Activated T-cell treated with anti-CD3 and anti-CD28 coated beads for 24 hours (primary cell): ENCODE measurements around the gene COTL1.

Experiments
- DNase-seq: peaks from one replicate; pipeline ENCODE4 v3.0.0-alpha.2; 2020; ENCODE audit warnings: low read depth

Gene COTL1

DNA sequence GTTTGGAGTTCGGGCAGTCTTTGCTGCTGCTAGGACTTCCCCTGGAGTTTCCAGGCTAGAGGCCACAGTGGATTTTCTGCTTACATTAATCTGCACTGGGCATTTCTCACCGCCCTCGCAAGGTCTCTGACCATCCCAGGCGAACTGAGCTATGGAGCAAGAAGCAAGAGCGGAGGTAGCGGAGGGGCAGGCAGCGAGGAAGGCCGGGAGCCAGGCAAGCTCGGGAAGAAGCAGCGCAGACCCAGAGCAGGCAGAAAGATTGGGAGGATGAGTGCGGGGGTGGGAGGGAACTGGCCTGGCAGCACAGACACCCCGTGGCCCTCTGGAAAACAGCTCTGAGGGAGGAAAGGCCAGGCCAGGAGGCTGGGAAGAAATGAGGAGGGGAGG, 3.8 kb downstream of the COTL1 start:
- no peak for DNase-seq

DNA sequence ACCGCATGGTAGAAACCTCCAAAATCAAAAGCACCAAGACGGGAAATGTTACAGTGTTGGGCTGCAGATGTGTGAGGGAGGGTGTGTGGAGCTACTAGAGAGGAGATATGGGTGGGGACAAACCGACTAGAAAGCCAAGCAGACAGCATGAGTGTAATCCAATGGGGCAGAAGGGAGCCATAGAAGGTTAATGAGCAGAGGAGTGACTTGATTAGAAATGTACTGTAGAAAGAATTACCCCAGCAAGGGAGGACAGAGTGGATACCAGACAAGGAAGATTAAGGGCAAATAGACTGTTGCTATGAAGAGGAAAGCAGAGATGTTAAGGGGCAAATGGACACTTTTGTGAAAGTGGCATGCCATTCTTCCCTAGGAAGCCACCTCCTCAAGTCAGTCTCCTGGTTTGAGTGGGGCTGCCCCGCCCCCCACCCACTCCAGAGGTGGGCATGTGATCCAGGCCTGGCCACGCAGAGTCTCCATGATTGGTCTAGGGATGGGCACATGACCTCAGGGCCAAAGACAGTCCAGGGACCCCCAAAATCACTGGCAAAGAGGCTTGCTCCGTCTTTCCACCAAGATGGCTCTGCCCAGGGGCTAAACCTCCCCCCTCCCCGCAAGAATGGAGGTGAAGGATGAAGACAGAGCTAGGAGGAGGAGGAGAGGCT, 4.3 kb downstream of the COTL1 start:
- DNase-seq, result no peak

DNA sequence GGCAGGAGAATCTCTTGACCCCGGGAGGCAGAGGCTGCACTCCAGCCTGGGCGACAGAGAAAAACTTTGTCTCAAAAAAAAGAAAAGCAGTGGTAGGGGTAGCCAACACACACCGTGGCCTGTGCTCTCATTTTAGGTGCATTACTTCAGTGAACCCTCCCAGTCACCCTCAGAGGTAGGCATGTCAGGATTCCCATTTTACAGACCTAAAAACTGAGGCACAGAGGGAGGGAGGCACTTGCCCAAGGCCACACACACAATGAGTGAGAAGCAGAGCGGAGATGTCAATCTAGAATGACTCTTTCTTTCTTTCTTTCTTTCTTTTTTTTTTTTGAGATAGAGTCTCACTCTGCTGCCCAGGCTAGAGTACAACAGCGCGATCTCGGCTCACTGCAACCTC, 5.2 kb downstream of the COTL1 start:
- DNase-seq, result no peak

DNA sequence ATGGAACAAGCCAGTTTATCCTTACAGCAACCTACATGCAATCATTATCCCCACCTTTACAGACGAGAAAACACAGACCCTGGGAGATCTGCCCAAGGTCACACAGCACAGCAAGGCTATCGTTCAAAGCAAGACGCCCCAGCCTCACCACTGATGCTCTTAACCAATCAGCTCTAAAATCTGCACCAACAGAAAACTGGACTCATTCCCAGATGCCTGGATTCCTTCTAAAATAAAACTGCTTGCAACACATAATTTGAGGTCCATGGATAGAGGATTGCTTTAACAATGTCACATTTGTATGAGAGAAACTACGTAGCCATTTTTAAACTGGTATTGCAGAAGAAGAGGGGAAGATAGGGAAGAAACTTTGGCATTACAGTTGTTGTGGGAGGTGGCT, 6.8 kb downstream of the COTL1 start:
- no peak for DNase-seq

DNA sequence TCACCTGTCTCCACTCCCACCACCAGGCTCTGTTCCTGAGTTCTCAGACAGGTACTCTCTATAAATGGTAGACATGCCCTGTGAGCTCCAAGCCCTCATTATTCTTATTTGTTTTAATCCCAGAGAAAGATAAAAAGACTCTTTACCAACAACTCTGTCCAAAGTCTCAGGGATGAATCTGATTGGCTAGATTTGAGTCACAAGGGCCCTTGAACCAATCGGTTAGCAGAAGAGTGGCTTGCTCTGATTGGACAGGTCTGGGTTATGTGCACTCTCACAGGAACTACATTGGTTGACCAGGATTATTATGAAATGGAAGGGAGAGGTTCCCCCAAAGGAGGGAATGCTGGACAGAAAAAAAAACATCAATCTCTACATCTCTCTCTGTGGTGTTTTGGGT, 7.5 kb downstream of the COTL1 start:
- no peak for DNase-seq

DNA sequence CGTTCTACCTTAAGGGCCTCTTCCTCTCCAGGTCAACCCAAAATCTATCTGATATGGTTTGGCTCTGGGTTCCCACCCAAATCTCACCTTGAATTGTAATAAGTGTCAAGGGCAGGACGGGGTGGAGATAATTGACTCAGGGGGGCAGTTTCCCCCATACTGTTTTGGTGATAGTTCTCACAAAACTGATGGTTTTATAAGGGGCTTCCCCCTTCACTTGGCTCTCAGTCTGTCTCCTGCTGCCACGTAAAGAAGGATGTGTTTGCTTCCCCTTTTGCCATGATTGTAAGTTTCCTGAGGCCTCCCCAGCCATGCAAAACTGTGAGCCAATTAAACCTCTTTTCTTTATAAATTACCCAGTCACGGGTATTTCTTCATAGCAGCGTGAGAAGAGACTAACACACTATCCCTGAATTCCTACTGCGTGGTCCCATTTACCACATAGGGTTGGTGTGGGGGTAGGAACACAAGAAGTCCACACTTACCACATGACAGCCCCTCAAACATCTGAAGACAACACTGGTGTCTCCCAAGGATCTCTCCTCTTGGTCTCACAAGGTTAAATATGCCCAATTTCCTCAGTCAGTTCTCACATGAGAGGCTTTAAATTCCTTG, 8.2 kb downstream of the COTL1 start:
- DNase-seq, result no peak

GRCh38 chr16:84608282-84608681, 9.6 kb downstream of the COTL1 start:
- DNase-seq, result no peak

- DNase-seq, result no peak
These were observed 10.2 kb downstream of the COTL1 start for GRCh38 chr16:84607694-84608093.

GRCh38 chr16:84607061-84607460, 10.8 kb downstream of the COTL1 start:
- DNase-seq, result no peak

DNA sequence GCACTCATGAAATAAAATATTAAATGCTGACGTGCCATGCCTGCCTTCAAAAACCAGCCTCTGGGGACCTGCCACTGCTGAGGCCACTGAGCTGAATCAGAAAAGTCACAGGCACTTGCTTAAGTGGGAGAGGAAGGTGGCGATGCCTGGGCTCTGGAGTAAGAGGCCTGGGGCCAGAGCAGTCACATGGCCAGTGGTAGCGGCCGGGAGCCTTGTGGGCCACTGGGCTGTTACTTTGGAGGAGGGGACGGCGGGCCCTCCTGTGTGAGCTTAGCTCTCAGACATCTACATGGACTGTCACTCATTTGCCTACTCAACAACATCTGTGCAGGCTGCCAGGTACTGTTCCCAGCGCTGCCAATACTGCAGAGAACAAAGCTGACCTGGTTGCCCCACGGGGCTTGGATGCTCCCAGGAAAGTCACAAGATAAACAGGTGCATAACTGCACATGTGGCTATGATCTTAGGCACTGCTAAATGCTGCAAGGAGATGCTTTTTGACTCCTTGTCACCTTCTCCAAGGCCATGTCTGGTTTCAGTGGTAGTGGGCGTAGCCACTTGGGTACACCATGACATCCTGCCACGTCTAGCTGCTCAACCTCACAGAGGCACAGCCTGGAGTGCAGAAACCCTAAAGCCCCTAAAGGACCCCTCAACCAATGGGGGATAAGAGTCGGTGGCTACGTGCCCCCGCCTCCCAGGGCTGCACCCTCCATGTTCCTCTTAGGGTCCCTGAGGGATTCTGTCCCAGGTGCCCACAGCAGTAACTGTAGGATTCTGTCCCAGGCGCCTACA, 11.6 kb downstream of the COTL1 start:
- DNase-seq, result no peak

- no peak for DNase-seq
These were observed 12.5 kb downstream of the COTL1 start for GRCh38 chr16:84605339-84605848.

- DNase-seq, result no peak
These were observed 13.3 kb downstream of the COTL1 start for GRCh38 chr16:84604477-84605013.

DNA sequence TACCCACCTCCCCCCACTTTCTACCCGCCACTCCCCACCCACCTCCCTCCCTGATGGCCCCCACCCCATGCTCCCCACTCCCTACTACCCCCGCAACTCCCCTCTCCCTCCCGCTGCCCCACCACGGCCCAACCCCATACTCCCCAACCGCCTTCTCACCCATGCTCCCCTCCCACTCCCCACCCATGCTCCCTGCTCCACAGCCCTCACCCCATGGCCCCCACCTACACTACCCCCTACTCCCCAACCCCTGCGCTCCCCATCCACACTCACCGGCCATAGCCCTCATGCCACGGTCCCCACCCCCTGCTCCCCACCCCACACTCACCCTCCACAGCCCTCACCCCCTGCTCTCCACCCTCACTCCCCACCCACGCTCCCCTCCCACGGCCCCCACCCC, 13.9 kb downstream of the COTL1 start:
- no peak for DNase-seq

- peak; percentile 40 for DNase-seq
These were observed 14.6 kb downstream of the COTL1 start for GRCh38 chr16:84603140-84603816.

DNA sequence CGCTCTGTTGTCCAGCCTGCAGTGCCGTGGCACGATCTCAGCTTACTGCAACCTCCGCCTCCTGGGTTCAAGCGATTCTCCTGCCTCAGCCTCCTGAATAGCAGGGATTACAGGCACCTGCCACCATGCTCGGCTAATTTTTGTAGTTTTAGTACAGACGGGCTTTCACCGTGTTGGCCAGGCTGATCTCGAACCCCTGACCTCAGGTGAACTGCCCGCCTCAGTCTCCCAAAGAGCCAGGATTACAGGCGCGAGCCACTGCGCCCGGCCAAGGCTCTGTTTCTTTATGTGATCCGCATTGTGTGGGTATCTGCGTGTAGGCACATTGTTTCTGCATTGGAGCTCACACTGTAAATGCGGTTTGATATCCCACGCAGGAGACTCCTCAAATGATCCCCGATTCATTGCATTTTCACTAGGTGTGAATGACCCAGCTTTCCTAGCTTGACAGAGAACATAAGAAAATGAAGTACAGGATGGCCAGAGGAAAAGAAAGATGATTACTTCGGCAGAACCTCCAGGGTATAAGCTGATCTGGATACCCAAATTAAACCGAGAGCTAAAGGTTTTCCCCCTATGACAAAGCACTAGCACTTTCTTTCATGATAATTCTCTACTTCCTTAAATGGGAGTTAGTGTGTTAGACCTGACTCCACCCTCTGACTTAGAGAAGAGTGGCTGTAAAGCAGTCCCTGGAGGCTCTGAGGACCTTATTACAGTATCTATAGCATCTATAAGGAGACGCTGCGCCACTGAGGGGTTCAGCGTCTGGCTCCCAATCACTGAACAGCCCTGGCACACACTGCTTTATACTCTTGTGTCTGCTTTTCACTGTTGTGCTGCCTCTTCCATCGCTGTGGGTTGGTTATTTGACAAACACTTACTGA, 17.3 kb downstream of the COTL1 start:
- no peak for DNase-seq

DNA sequence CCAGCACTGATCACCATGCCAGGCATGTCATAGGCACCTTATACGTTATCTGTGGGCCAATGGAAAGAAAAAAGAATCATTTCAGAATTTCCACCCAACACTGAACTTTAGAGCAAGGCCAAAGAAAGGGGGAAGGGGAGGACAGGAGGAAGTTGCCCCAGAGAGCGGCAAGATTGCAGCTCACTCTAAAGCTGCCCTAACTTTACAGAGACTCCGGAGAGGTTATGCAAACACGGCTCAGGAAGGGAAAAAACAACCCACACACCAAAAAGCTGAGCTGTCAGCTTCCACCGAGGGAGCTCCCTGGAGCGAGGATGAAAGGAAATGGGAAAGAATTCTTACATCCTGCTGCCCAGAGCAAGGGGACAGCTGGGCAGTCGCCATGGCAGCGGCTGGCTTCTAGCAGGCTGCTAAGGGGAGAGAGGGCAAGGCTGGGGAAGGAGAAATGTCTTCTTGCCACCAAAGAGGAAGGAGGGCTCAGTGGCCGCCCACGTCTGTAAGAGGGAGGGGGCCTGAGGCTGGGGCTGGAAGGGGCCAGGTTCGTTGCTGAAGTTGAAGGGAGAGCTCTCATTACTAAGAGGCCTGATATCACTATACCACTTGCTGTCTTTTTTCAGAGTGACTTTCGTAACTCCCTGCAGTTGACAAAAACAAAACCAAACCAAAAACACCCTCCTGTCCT, 18.2 kb downstream of the COTL1 start:
- peak; percentile 62 for DNase-seq

- no peak for DNase-seq
These were observed 19.5 kb downstream of the COTL1 start for GRCh38 chr16:84598360-84598759.

DNA sequence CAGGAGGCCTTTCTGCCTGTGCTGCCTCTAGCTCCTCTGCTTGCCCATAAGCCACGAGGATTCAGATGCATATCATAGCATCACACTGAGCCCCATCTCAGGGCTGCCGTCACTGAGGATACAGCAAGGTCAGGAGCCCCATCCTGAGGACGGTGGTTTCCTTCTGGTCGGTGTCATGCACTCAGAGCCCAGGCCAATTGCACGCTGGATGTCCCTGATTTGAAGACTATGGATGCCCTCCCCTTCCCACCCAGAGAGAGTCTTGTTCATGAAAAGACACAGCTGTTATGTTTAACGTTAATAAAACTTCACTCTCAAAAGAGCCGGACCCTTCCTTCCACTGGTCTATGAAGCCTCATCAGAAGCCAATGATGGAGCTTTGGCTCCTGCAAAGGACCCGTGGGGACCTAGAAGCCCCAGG, 19.9 kb downstream of the COTL1 start:
- DNase-seq, result peak; percentile 26

DNA sequence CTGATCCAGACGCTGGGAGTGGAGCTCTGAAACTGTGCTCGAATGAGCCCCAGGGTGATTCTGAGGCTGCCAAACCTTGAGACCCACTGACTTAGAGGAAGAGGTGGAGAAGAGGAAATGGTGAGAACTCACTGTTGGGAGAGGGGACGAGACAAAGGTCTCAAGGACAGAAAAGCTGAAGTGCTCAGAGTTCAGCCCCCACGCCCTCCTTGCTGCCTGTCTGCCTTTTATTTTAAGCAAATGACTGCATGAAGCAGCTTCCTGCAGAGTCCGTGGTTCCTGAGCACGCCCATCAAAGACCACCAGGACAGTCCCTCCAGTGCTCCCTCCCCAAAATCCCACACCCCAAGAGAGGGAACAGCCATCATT, 20.4 kb downstream of the COTL1 start:
- no peak for DNase-seq

GRCh38 chr16:84596801-84597527, 20.9 kb downstream of the COTL1 start:
- no peak for DNase-seq
